Cardiac muscle cell (in vitro differentiated cells and primary cell): ENCODE results near the gene CEP43. TPM values are rescaled to one million over a fixed set of nuclear protein-coding genes. Genes with fewer than 3 reads are reported as not detected.

ENCODE experiments used
- DNase-seq, 2 donors: peaks; one replicate each; pipeline versions ENCODE4 v3.0.0 to v3.0.0-alpha.2; 2010 to 2017; ENCODE audit warnings: low read depth in 1 of 2, low spot score in 1 of 2
- H3K27ac ChIP-seq: fragments of 200-600 bp; sonication (generic); 2 replicates; pipeline ENCODE4 v1.5.1; 2016
- H3K27me3 ChIP-seq: fragments of 200-600 bp; sonication (generic); 2 replicates; pipeline ENCODE4 v1.6.0; 2016; ENCODE audit warnings: control low read depth
- H3K36me3 ChIP-seq: fragments of 200-600 bp; sonication (generic); 2 replicates; pipeline ENCODE4 v1.5.1; 2016; ENCODE audit warnings: control low read depth
- H3K4me1 ChIP-seq: fragments of 200-600 bp; sonication (generic); 2 replicates; pipeline ENCODE4 v1.8.1; 2017; ENCODE audit warnings: low read depth, mild to moderate bottlenecking, mixed run types
- H3K4me3 ChIP-seq: fragments of 200-600 bp; sonication (generic); 2 replicates; pipeline ENCODE4 v1.5.1; 2016; ENCODE audit warnings: mild to moderate bottlenecking
- H3K9me3 ChIP-seq: fragments of 200-600 bp; sonication (generic); 2 replicates; pipeline ENCODE4 v1.5.1; 2017; ENCODE audit warnings: low read depth, mild to moderate bottlenecking, control low read depth
- polyA plus RNA-seq: library from polyadenylated mRNA; unstranded; fragments of >200 nt; fragmentation: Nextera tagmentation; extraction: Ambion mirVana; gene quantifications from 2 replicates; pipeline ENCODE4 v1.2.1, GENCODE V29; 2016
- total RNA-seq: library from RNA; depleted of rRNA; stranded (reverse); fragments of >200 nt; gene quantifications from 2 replicates; pipeline ENCODE4 v1.2.3, GENCODE V29; 2016
- TF ChIP-seq, protein P1 (sequence below): IDR thresholded peaks from 2 replicates; pipeline ENCODE4 v1.5.1; 2012; ENCODE audit warnings: low read depth, mild to moderate bottlenecking, low read length

The CEP43 gene
- total and polyA plus RNA-seq, 2 experiments from 2014 or later = 18.3 to 26.1 TPM

DNA sequence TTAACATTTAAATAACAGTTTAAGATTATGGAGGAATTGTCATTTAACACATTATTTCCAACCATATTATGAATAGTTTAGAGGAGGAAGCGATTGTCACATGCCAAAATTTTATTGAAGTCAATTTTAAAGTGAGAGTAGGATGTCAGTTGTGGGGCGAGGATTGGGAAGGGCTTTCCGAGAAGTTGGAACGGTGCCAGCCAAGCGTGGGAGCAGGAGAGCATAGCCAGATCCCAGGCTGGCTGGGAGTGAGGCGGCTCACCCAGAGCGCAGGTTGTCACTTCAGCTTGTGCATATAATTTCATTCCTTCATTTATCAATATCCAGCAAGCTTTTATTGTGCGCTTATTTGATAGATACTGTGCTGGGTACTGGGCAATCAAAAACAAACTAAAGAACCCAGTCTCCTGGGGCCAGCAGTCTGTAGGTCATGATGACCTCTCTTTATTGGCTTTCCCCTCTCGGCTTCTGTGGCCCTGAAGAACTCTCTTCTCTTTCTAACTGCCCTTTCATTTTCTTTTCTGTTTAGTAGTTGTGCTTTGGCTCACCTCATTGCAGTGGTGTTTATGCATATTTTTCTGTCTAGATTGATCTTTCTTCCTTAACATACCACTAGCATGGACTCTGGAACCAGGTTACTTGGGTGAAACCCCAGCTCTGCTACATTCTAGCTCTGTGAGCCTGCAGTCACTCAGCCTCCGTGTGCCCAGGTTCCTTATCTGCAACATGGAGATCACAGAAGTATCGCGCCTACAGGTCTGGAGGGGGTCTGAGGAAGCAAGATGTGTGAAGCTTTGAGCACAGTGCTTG is 6.4 kb downstream of the CEP43 start:
- Histone ChIP-seq H3K27ac (no peak overlapping the region), H3K9me3 (no peaks in the 10 kb centered on the region), H3K36me3 (peaks cover 2% of the 10 kb centered on the region), H3K4me3 (no peak overlapping the region), H3K4me1 (peaks cover 3% of the 10 kb centered on the region), H3K27me3 (no peaks in the 10 kb centered on the region)
- TF ChIP-seq, protein P1, sequence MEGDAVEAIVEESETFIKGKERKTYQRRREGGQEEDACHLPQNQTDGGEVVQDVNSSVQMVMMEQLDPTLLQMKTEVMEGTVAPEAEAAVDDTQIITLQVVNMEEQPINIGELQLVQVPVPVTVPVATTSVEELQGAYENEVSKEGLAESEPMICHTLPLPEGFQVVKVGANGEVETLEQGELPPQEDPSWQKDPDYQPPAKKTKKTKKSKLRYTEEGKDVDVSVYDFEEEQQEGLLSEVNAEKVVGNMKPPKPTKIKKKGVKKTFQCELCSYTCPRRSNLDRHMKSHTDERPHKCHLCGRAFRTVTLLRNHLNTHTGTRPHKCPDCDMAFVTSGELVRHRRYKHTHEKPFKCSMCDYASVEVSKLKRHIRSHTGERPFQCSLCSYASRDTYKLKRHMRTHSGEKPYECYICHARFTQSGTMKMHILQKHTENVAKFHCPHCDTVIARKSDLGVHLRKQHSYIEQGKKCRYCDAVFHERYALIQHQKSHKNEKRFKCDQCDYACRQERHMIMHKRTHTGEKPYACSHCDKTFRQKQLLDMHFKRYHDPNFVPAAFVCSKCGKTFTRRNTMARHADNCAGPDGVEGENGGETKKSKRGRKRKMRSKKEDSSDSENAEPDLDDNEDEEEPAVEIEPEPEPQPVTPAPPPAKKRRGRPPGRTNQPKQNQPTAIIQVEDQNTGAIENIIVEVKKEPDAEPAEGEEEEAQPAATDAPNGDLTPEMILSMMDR = no peak
- peak; percentile 21 to 66 for DNase-seq

DNA sequence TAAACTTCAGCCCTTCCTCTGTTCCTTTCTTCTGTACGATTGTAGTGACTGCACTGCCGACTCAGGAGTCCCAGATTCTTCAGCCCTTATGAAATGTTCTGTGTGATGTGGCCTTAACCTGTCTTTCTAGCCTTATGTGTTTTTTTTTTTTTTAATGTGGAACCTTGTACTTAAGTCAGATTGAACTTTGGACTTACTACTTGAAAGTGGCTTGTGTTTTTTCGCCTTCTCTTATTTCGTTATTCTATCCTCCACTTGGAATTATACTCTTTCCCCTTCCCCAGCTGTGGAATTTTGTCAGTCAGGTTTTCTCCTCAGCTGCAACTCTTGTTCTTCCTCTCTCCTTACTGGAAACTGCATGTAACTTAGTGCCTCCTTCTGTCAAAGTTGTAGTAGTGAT is 8.8 kb downstream of the CEP43 start:
- DNase-seq = no peak
- H3K4me3 ChIP-seq = no peak overlapping the region
- H3K27ac ChIP-seq = no peak overlapping the region
- peaks cover 10% of the 10 kb centered on the region for H3K36me3 ChIP-seq
- H3K27me3 ChIP-seq = no peaks in the 10 kb centered on the region
- no peaks in the 10 kb centered on the region for H3K4me1 ChIP-seq
- H3K9me3 ChIP-seq = no peaks in the 10 kb centered on the region
- TF ChIP-seq, protein P1 = no peak

DNA sequence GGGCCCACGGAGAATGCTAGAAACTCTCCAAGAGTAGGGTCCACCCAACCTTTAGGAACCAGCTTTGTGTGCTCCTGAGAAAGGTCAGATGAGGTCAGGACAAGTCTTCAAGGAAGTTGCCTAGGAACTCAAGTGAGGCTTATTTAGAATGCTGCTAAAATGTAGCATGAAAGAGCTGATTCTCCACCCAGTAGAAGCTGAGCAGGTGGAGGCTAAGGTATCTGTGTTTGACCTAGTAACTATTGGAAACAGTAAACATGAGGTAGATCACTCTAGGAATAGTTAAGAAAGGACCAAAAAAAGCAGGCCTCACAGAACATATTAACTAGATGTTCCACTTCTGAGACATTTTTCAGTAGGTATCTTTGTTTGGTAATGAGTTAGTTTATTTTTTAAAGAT is 13.9 kb downstream of the CEP43 start:
- TF ChIP-seq, protein P1 = no peak
- H3K27ac ChIP-seq = no peak overlapping the region
- H3K4me3 ChIP-seq = no peak overlapping the region
- no peaks in the 10 kb centered on the region for H3K27me3 ChIP-seq
- peaks cover 13% of the 10 kb centered on the region for H3K36me3 ChIP-seq
- no peak for DNase-seq
- H3K9me3 ChIP-seq = no peaks in the 10 kb centered on the region
- peaks cover 12% of the 10 kb centered on the region for H3K4me1 ChIP-seq

DNA sequence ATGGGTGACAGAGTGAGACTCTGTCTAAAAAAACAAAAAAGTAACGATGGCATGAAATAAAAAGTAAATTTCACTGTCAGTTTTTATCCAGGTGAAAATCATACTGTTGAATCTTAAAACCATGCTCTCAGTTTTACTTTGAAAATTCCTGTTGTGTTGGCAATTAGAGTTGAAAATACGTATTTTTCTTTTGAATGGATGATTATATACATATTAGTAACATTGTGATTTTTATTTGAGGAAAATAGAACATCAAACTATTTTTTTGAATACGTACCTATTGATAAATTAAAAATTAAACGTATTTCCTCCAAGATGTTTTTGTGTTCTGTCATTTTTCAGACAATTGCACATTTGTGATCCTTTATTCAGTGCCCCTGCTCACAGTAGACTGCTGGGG is 14.7 kb downstream of the CEP43 start:
- DNase-seq = no peak
- Histone ChIP-seq H3K4me3 (no peak overlapping the region), H3K27me3 (no peaks in the 10 kb centered on the region), H3K4me1 (peaks cover 12% of the 10 kb centered on the region), H3K27ac (no peak overlapping the region), H3K36me3 (peaks cover 13% of the 10 kb centered on the region), H3K9me3 (no peaks in the 10 kb centered on the region)
- TF ChIP-seq, protein P1 = no peak

DNA sequence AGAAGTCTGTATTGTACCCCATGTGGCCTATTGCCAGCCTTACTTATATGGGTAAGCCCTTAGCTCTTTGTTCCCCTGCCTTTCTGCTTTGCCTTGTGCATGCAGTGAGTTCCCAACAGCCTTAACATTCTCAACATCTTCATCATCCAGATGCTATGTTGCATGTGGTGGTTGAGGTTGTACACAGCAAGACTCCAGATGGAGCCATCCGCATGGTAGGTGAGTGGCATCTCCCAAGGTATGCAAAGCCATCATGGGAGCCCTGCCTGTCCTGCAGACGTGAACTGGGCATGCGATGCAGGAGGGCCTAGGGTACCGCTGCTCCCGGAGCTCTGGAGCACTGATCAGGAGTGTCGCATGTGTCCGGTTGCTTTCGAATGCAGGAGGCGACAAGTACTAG is 16.1 kb downstream of the CEP43 start:
- no peaks in the 10 kb centered on the region for H3K27me3 ChIP-seq
- peaks cover 13% of the 10 kb centered on the region for H3K36me3 ChIP-seq
- no peaks in the 10 kb centered on the region for H3K9me3 ChIP-seq
- DNase-seq = no peak
- peaks cover 12% of the 10 kb centered on the region for H3K4me1 ChIP-seq
- H3K27ac ChIP-seq = no peak overlapping the region
- no peak overlapping the region for H3K4me3 ChIP-seq
- TF ChIP-seq, protein P1 = no peak
